Hepatocyte (in vitro differentiated cells): ENCODE results near the gene TUBGCP3. TPM values are rescaled to one million over a fixed set of nuclear protein-coding genes. Genes with fewer than 3 reads are reported as not detected.
"Not testable (repeated sequence)": the region's sequence is repeated elsewhere in the genome, so short reads cannot be mapped to it uniquely, and the experiment has no call there.

ENCODE experiments used
- DNase-seq: peaks from one replicate; pipeline ENCODE4 v3.0.0-alpha.2; 2016; ENCODE audit warnings: low spot score
- H2AFZ ChIP-seq: fragments of 200-600 bp; sonication (generic); 2 replicates; pipeline ENCODE4 v1.6.0; 2016; ENCODE audit warnings: antibody characterized with exemption, mild to moderate bottlenecking
- H3K27ac ChIP-seq: fragments of 200-600 bp; sonication (generic); 2 replicates; pipeline ENCODE4 v1.5.1; 2016; ENCODE audit warnings: mild to moderate bottlenecking
- H3K27me3 ChIP-seq: fragments of 200-600 bp; sonication (generic); 2 replicates; pipeline ENCODE4 v1.6.1; 2016
- H3K36me3 ChIP-seq: fragments of 200-600 bp; sonication (generic); replicated peaks from 2 replicates; pipeline ENCODE4 v1.5.1; 2016; ENCODE audit warnings: low read depth; ENCODE audit not compliant: insufficient read depth
- H3K4me1 ChIP-seq: fragments of 200-600 bp; sonication (generic); 2 replicates; pipeline ENCODE4 v1.5.1; 2016; ENCODE audit warnings: mild to moderate bottlenecking, moderate library complexity; ENCODE audit not compliant: insufficient read depth
- H3K4me2 ChIP-seq: fragments of 200-600 bp; sonication (generic); 2 replicates; pipeline ENCODE4 v1.6.0; 2016
- H3K4me3 ChIP-seq: fragments of 200-600 bp; sonication (generic); 2 replicates; pipeline ENCODE4 v1.5.1; 2016; ENCODE audit warnings: mild to moderate bottlenecking
- H3K79me2 ChIP-seq: fragments of 200-600 bp; sonication (generic); 2 replicates; pipeline ENCODE4 v1.6.0; 2017; ENCODE audit warnings: mild to moderate bottlenecking
- H3K9me2 ChIP-seq: fragments of 200-600 bp; sonication (generic); replicated peaks from 2 replicates; pipeline ENCODE4 v1.6.0; 2017; ENCODE audit warnings: mild to moderate bottlenecking; ENCODE audit not compliant: insufficient read depth
- H3K9me3 ChIP-seq: fragments of 200-600 bp; sonication (generic); 2 replicates; pipeline ENCODE4 v1.5.1; 2016; ENCODE audit warnings: low read depth, mild to moderate bottlenecking
- H4K20me1 ChIP-seq: fragments of 200-600 bp; sonication (generic); 2 replicates; pipeline ENCODE4 v1.6.0; 2016; ENCODE audit warnings: mild to moderate bottlenecking; ENCODE audit not compliant: insufficient read depth, poor library complexity, severe bottlenecking
- CTCF ChIP-seq: fragments of 200-600 bp; sonication (generic); IDR thresholded peaks from 2 replicates; pipeline ENCODE4 v1.5.1; 2016; ENCODE audit warnings: antibody characterized with exemption, mild to moderate bottlenecking; ENCODE audit not compliant: poor library complexity
- EZH2 ChIP-seq: fragments of 200-600 bp; sonication (generic); IDR thresholded peaks from 2 replicates; pipeline ENCODE4 v1.6.1; 2016; ENCODE audit warnings: antibody characterized with exemption, mild to moderate bottlenecking, borderline replicate concordance
- EZH2phosphoT487 ChIP-seq: fragments of 200-600 bp; sonication (generic); IDR thresholded peaks from one replicate; pipeline ENCODE4 v1.6.1; 2018; ENCODE audit warnings: antibody characterized with exemption, mild to moderate bottlenecking, low read depth, moderate library complexity; ENCODE audit not compliant: unreplicated experiment, severe bottlenecking
- WGBS: methylation state at CpG from one replicate; pipeline ENCODE4 v1.1.6; 2016; ENCODE audit warnings: low lambda C conversion rate; ENCODE audit errors: missing lambda C conversion rate; 5-methylcytosine and 5-hydroxymethylcytosine counted together
- polyA plus RNA-seq: library from polyadenylated mRNA; unstranded; fragments of >200 nt; fragmentation: Nextera tagmentation; extraction: Ambion mirVana; gene quantifications from 2 replicates; pipeline ENCODE4 v1.2.1, GENCODE V29; 2016
- total RNA-seq: library from RNA; depleted of rRNA; stranded (reverse); fragments of >200 nt; gene quantifications from 2 replicates; pipeline ENCODE4 v1.2.3, GENCODE V29; 2014

Gene TUBGCP3
- total and polyA plus RNA-seq, 2 experiments from 2014 or later, result 9.7 to 11.1 TPM

DNA sequence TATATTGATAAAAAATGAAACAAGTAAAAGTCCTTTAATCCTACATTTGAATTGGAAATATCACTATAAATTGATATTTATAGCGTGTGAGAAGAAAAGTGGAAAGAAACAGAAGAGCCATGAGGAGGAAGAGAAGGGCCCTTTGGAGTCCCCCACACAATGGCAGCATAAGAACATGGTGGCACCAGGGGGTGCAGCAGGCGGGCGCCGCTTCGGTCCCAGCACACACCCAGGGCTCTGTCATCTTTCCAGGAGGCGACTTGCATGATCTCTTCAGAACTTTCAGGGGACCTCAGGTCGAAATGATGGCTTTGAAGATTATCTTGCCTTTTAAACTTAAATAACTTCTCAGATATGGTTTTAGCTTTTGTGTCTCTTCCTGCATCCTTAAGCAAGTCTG is 91.8 kb downstream of the TUBGCP3 start:
- Histone ChIP-seq H3K79me2 (no peaks in the 10 kb centered on the region), H3K9me3 (no peaks in the 10 kb centered on the region), H2AFZ (no peak overlapping the region), H4K20me1 (no peaks in the 10 kb centered on the region), H3K27ac (no peak overlapping the region), H3K27me3 (no peaks in the 10 kb centered on the region), H3K4me2 (no peak overlapping the region), H3K4me3 (no peak overlapping the region), H3K4me1 (no peaks in the 10 kb centered on the region), H3K36me3 (no peaks in the 10 kb centered on the region), H3K9me2 (no peaks in the 10 kb centered on the region)
- no peak for DNase-seq
- no peak for TF ChIP-seq EZH2phosphoT487
- WGBS, result 93% methylated on average over 7 of the region's 7 CpGs

DNA sequence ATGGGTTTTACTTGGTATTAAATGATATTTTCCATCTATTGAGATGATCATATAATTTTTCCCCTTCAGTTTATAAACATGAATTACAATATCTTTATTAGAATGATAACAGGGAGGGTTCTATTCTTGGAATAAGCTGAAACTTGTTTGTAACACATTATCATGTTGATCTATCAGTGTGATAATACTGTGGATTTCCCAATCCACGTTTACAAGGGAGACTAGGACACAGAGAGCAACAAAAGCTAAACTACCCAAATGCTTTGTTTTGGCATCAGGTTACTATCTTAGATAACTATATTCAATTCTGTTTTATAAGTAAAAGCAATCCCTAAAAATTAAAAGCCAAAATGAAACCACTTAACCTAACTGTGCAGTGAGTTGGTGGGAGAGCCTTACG is 92.5 kb downstream of the TUBGCP3 start:
- no peak for TF ChIP-seq EZH2phosphoT487
- TF ChIP-seq EZH2, result no peak
- 80% methylated on average over 2 of the region's 2 CpGs for WGBS

GRCh38 chr13:112489199-112489598 is 98.8 kb downstream of the TUBGCP3 start:
- TF ChIP-seq EZH2 (no peak), CTCF (no peak), EZH2phosphoT487 (no peak)
- no peaks in the 10 kb centered on the region for H3K27me3 ChIP-seq
- WGBS, result 96% methylated on average over 5 of the region's 6 CpGs

More for the DNA sequence above, 92.5 kb downstream of the TUBGCP3 start:
- H3K27me3 ChIP-seq, result no peaks in the 10 kb centered on the region
- no peak for DNase-seq
- H3K36me3 ChIP-seq, result no peaks in the 10 kb centered on the region
- H3K9me2 ChIP-seq, result no peaks in the 10 kb centered on the region
- no peaks in the 10 kb centered on the region for H3K4me1 ChIP-seq
- H3K4me3 ChIP-seq, result no peak overlapping the region
- no peak overlapping the region for H2AFZ ChIP-seq
- no peak overlapping the region for H3K4me2 ChIP-seq
- H3K27ac ChIP-seq, result no peak overlapping the region
- no peaks in the 10 kb centered on the region for H3K9me3 ChIP-seq
- no peaks in the 10 kb centered on the region for H4K20me1 ChIP-seq
- no peaks in the 10 kb centered on the region for H3K79me2 ChIP-seq

DNA sequence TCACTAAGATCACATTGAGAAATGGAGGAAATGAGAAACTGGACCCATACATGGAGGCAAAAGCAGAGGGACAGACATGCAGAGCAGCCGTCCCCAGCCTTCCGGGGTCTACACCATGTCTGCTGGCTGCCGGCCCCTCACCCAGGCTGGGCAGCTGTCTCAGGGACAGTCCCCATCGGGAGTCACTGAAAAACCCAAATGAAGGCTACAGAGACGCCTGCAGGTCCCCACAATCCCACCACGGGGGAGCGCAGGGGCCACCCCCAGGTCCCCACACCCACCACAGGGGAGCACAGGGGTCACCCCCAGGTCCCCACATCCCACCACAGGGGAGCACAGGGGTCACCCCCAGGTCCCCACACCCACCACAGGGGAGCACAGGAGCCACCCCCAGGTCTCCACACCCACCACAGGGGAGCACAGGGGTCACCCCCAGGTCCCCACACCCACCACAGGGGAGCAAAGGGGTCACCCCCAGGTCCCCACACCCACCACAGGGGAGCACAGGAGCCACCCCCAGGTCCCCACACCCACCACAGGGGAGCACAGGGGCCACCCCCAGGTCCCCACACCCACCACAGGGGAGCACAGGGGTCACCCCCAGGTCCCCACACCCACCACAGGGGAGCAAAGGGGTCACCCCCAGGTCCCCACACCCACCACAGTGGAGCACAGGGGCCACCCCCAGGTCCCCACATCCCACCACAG is 99.5 kb downstream of the TUBGCP3 start:
- not testable (repeated sequence) for H4K20me1 ChIP-seq, H3K79me2 ChIP-seq, H3K36me3 ChIP-seq, H2AFZ ChIP-seq, DNase-seq, H3K4me3 ChIP-seq, H3K9me2 ChIP-seq, H3K27ac ChIP-seq, H3K4me1 ChIP-seq, H3K27me3 ChIP-seq, H3K9me3 ChIP-seq, H3K4me2 ChIP-seq
- WGBS, result over 99% methylated on average over 7 of the region's 7 CpGs

More at GRCh38 chr13:112489199-112489598, 98.8 kb downstream of the TUBGCP3 start:
- Histone ChIP-seq H3K4me2 (no peak overlapping the region), H3K36me3 (no peaks in the 10 kb centered on the region), H3K4me3 (no peak overlapping the region), H2AFZ (no peak overlapping the region), H4K20me1 (no peaks in the 10 kb centered on the region), H3K4me1 (no peaks in the 10 kb centered on the region), H3K9me3 (no peaks in the 10 kb centered on the region), H3K79me2 (no peaks in the 10 kb centered on the region), H3K27ac (no peak overlapping the region), H3K9me2 (no peaks in the 10 kb centered on the region)
- no peak for DNase-seq

- DNase-seq, result no peak
- 82% methylated on average over 8 of the region's 8 CpGs for WGBS
- TF ChIP-seq CTCF, result no peak
- no peak for TF ChIP-seq EZH2
- no peak for TF ChIP-seq EZH2phosphoT487
Measured at GRCh38 chr13:112487127-112487517, 100.8 kb downstream of the TUBGCP3 start.

More at GRCh38 chr13:112487127-112487517, 100.8 kb downstream of the TUBGCP3 start:
- Histone ChIP-seq H2AFZ (no peak overlapping the region), H3K27me3 (no peaks in the 10 kb centered on the region), H3K4me2 (no peak overlapping the region), H3K27ac (no peak overlapping the region), H3K4me1 (no peaks in the 10 kb centered on the region), H4K20me1 (no peaks in the 10 kb centered on the region), H3K4me3 (no peak overlapping the region), H3K79me2 (no peaks in the 10 kb centered on the region), H3K9me3 (no peaks in the 10 kb centered on the region), H3K36me3 (no peaks in the 10 kb centered on the region), H3K9me2 (no peaks in the 10 kb centered on the region)
